ENCODE measurements around the gene CHST12.
"Not testable (repeated sequence)": the region's sequence is repeated elsewhere in the genome, so short reads cannot be mapped to it uniquely, and the experiment has no call there.

The CHST12 gene

GRCh38 chr7:2372724-2373123 lies 30.7 kb upstream of the CHST12 start:
- no peak for TF ChIP-seq CTCF (IDR thresholded peaks at IDR 0.05; ENCODE audit: control insufficient read depth, extremely low read depth, insufficient read depth)
- H3K4me3 ChIP-seq (ENCODE audit: low read depth, low read length) = no peak overlapping the region
- no peak for DNase-seq (ENCODE audit: low read depth)

GRCh38 chr7:2373124-2373556 lies 30.3 kb upstream of the CHST12 start:
- DNase-seq (ENCODE audit: low read depth) = no peak
- no peak for TF ChIP-seq CTCF (IDR thresholded peaks at IDR 0.05; ENCODE audit: control insufficient read depth, extremely low read depth, insufficient read depth)
- no peak overlapping the region for H3K4me3 ChIP-seq (ENCODE audit: low read depth, low read length)

GRCh38 chr7:2373646-2374045 lies 29.8 kb upstream of the CHST12 start:
- DNase-seq (ENCODE audit: low read depth) = no peak
- H3K4me3 ChIP-seq (ENCODE audit: low read depth, low read length) = no peak overlapping the region
- TF ChIP-seq CTCF (IDR thresholded peaks at IDR 0.05; ENCODE audit: control insufficient read depth, extremely low read depth, insufficient read depth) = no peak

GRCh38 chr7:2374401-2374800 lies 29.0 kb upstream of the CHST12 start:
- DNase-seq (ENCODE audit: low read depth) = no peak
- no peak overlapping the region for H3K4me3 ChIP-seq (ENCODE audit: low read depth, low read length)
- TF ChIP-seq CTCF (IDR thresholded peaks at IDR 0.05; ENCODE audit: control insufficient read depth, extremely low read depth, insufficient read depth) = no peak

- H3K4me3 ChIP-seq (ENCODE audit: low read depth, low read length) = no peak overlapping the region
- no peak for TF ChIP-seq CTCF (IDR thresholded peaks at IDR 0.05; ENCODE audit: control insufficient read depth, extremely low read depth, insufficient read depth)
- no peak for DNase-seq (ENCODE audit: low read depth)
These were observed 28.3 kb upstream of the CHST12 start for GRCh38 chr7:2374830-2375728.

- TF ChIP-seq CTCF (IDR thresholded peaks at IDR 0.05; ENCODE audit: control insufficient read depth, extremely low read depth, insufficient read depth) = no peak
These were observed 26.9 kb upstream of the CHST12 start for GRCh38 chr7:2376351-2377154.

GRCh38 chr7:2377492-2377891 lies 25.9 kb upstream of the CHST12 start:
- DNase-seq (ENCODE audit: low read depth); H3K4me3 ChIP-seq (ENCODE audit: low read depth, low read length): not testable (repeated sequence)

More at GRCh38 chr7:2376351-2377154, 26.9 kb upstream of the CHST12 start:
- no peak for DNase-seq (ENCODE audit: low read depth)
- no peak overlapping the region for H3K4me3 ChIP-seq (ENCODE audit: low read depth, low read length)

GRCh38 chr7:2378125-2378524 lies 25.3 kb upstream of the CHST12 start:
- DNase-seq (ENCODE audit: low read depth); H3K4me3 ChIP-seq (ENCODE audit: low read depth, low read length): not testable (repeated sequence)

Data from LNCaP clone FGC (cell line).